Mesothelial cell of epicardium (in vitro differentiated cells): ENCODE measurements around the gene NCCRP1. TPM values are rescaled to one million over a fixed set of nuclear protein-coding genes. Genes with fewer than 3 reads are reported as not detected.

ENCODE experiments used
- DNase-seq, 2 experiments: peaks; one replicate each; pipeline ENCODE4 v3.0.0; 2021; ENCODE audit warnings: low spot score in 2 of 2; ENCODE audit not compliant: unreplicated experiment in 2 of 2
- H3K27ac Mint-ChIP-seq: 2 replicates; pipeline ENCODE4 v1.8.0; 2021; ENCODE audit warnings: mixed read lengths
- H3K27me3 Mint-ChIP-seq: 2 replicates; pipeline ENCODE4 v1.8.0; 2021; ENCODE audit warnings: low read depth, mixed read lengths
- H3K36me3 Mint-ChIP-seq: 2 replicates; pipeline ENCODE4 v1.8.0; 2021; ENCODE audit warnings: mixed read lengths
- H3K4me1 Mint-ChIP-seq: 2 replicates; pipeline ENCODE4 v1.8.0; 2021; ENCODE audit warnings: mixed read lengths
- H3K4me3 Mint-ChIP-seq: 2 replicates; pipeline ENCODE4 v1.8.0; 2021; ENCODE audit warnings: mild to moderate bottlenecking, moderate library complexity, mixed read lengths
- H3K9me3 Mint-ChIP-seq: 2 replicates; pipeline ENCODE4 v1.8.0; 2021; ENCODE audit warnings: mixed read lengths
- CTCF ChIP-seq: fragments of 200-600 bp; sonication (generic); IDR thresholded peaks from one replicate; pipeline ENCODE4 v1.5.0; 2021; ENCODE audit warnings: antibody characterized with exemption; ENCODE audit not compliant: unreplicated experiment
- total RNA-seq: library from RNA; stranded (reverse); gene quantifications from 3 replicates; pipeline ENCODE4 v1.2.1, GENCODE V29; 2021

Gene NCCRP1
- total RNA-seq, 1 donor from 2014 or later = 11.7 TPM

GRCh38 chr19:39247701-39248664 lies 51.2 kb downstream of the NCCRP1 start:
- no peak overlapping the region for H3K27ac Mint-ChIP-seq
- no peaks in the 10 kb centered on the region for H3K9me3 Mint-ChIP-seq
- peaks cover 34% of the 10 kb centered on the region for H3K4me1 Mint-ChIP-seq
- TF ChIP-seq CTCF = no peak
- no peaks in the 10 kb centered on the region for H3K36me3 Mint-ChIP-seq
- no peak overlapping the region for H3K4me3 Mint-ChIP-seq
- H3K27me3 Mint-ChIP-seq = peaks cover 56% of the 10 kb centered on the region
- DNase-seq = peak in 1 of 2 experiments; percentile 22

GRCh38 chr19:39248806-39249205 lies 52.0 kb downstream of the NCCRP1 start, which contains the start of gene IFNL4:
Gene IFNL4 (minus strand): TSS chr19:39248856.
- DNase-seq = no peak
- Mint-ChIP-seq H3K27ac (peak within 1 kb of the TSS; percentile 71), H3K9me3 (peaks cover 4% of the 10 kb centered on the region), H3K4me3 (no peak within 1 kb of the TSS), H3K36me3 (no peaks in the 10 kb centered on the region), H3K27me3 (peaks cover 51% of the 10 kb centered on the region), H3K4me1 (peaks cover 34% of the 10 kb centered on the region)
- no peak for TF ChIP-seq CTCF

GRCh38 chr19:39251081-39251480 lies 54.3 kb downstream of the NCCRP1 start:
- Mint-ChIP-seq H3K4me3 (no peak overlapping the region), H3K4me1 (peaks cover 34% of the 10 kb centered on the region), H3K36me3 (no peaks in the 10 kb centered on the region), H3K9me3 (peaks cover 4% of the 10 kb centered on the region), H3K27me3 (peaks cover 40% of the 10 kb centered on the region), H3K27ac (peak overlapping the region; percentile 21)
- no peak for TF ChIP-seq CTCF
- no peak for DNase-seq

Other genes with a start within 250 kb of the NCCRP1 start
- 72.7 to 77.3 TPM (median 72.8 TPM) in 3 replicates for gene FBXO17, start 221.2 kb upstream of the NCCRP1 start, total RNA-seq
- gene FBXO27, start 164.4 kb upstream of the NCCRP1 start, total RNA-seq = 9.5 to 10.2 TPM (median 9.6 TPM) in 3 replicates
- gene ACP7, start 112.6 kb upstream of the NCCRP1 start, total RNA-seq = not detected in 3 replicates
- gene PAK4, start 71.2 kb upstream of the NCCRP1 start, total RNA-seq = 101 to 103 TPM (median 102 TPM) in 3 replicates
- gene SYCN, start 7.3 kb downstream of the NCCRP1 start, total RNA-seq = not detected in 3 replicates
- gene IFNL3, start 48.0 kb downstream of the NCCRP1 start, total RNA-seq = not detected in 3 replicates
- gene IFNL4, start 51.9 kb downstream of the NCCRP1 start, total RNA-seq = 0.14 to 0.74 TPM (median 0.40 TPM) in 3 replicates
- gene IFNL2, start 71.4 kb downstream of the NCCRP1 start, total RNA-seq = not detected in 3 replicates
- gene IFNL1, start 99.4 kb downstream of the NCCRP1 start, total RNA-seq = not detected in 3 replicates
- 19.1 to 20.6 TPM (median 20.4 TPM) in 3 replicates for gene LRFN1, start 123.9 kb downstream of the NCCRP1 start, total RNA-seq
- gene GMFG, start 139.1 kb downstream of the NCCRP1 start, total RNA-seq = not detected in 3 replicates
- gene SAMD4B, start 145.5 kb downstream of the NCCRP1 start, total RNA-seq = 128 to 143 TPM (median 133 TPM) in 3 replicates
- 41.4 to 47.8 TPM (median 42.9 TPM) in 3 replicates for gene PAF1, start 194.1 kb downstream of the NCCRP1 start, total RNA-seq
- gene MED29, start 194.4 kb downstream of the NCCRP1 start, total RNA-seq = 35.6 to 39.2 TPM (median 36.1 TPM) in 3 replicates
- 111 to 113 TPM (median 111 TPM) in 3 replicates for gene ZFP36, start 209.9 kb downstream of the NCCRP1 start, total RNA-seq
- gene PLEKHG2, start 215.7 kb downstream of the NCCRP1 start, total RNA-seq = 160 to 172 TPM (median 164 TPM) in 3 replicates
- 1,616 to 1,722 TPM (median 1,707 TPM) in 3 replicates for gene RPS16, start 239.0 kb downstream of the NCCRP1 start, total RNA-seq
- gene SUPT5H, start 248.6 kb downstream of the NCCRP1 start, total RNA-seq = 127 to 136 TPM (median 129 TPM) in 3 replicates